ENCODE results near the gene NEUROD2.

DNA sequence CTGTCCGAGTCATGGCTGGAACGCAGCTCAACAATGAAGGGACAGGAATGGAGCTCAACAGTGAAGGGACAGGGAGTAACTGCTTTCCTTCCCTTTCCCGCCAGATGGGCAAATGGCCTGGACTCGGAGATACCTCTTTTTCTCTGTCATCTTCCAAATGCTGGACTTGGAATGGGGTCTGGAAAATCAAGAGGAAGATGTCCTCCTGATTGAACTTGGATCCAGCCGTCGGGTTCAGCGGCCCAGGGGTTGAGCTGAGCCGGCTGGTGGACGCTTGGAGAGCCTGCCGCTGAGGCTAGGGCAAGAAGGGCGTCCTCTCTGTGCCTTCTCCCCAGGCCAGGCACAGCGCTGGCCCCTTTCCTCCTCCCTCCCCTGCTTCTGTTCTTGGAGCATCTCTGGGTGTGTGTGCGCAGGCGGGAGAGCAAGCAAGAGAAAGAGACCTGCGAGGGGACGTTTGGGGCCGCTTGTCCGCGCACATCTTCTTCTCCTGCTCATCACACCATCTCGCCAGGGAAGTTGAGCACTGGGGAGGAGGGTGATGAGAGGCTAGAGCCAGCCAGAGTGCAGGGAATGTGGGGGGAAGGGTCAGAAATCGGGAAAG is 6.6 kb downstream of the NEUROD2 start:
- TF ChIP-seq, protein P1, sequence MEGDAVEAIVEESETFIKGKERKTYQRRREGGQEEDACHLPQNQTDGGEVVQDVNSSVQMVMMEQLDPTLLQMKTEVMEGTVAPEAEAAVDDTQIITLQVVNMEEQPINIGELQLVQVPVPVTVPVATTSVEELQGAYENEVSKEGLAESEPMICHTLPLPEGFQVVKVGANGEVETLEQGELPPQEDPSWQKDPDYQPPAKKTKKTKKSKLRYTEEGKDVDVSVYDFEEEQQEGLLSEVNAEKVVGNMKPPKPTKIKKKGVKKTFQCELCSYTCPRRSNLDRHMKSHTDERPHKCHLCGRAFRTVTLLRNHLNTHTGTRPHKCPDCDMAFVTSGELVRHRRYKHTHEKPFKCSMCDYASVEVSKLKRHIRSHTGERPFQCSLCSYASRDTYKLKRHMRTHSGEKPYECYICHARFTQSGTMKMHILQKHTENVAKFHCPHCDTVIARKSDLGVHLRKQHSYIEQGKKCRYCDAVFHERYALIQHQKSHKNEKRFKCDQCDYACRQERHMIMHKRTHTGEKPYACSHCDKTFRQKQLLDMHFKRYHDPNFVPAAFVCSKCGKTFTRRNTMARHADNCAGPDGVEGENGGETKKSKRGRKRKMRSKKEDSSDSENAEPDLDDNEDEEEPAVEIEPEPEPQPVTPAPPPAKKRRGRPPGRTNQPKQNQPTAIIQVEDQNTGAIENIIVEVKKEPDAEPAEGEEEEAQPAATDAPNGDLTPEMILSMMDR (conservative IDR thresholded peaks at IDR 0.05; ENCODE audit: low read depth in 2 of 2), result no peak
- TF ChIP-seq POLR2AphosphoS5 (IDR thresholded peaks at IDR 0.05; ENCODE audit: low read depth) (no peak), NANOG (IDR thresholded peaks at IDR 0.05; ENCODE audit: borderline replicate concordance) (no peak), EZH2 (IDR thresholded peaks at IDR 0.05; ENCODE audit: low read depth, unreplicated experiment) (peak; percentile 85), EZH2phosphoT487 (IDR thresholded peaks at IDR 0.05; ENCODE audit: unreplicated experiment) (no peak), CREB1 (CRISPR knock-in tag; IDR thresholded peaks at IDR 0.05; ENCODE audit: low read depth) (no peak), ZNF331 (CRISPR knock-in tag; IDR thresholded peaks at IDR 0.05; ENCODE audit: low read depth) (no peak), JUNB (IDR thresholded peaks at IDR 0.05; ENCODE audit: unreplicated experiment) (no peak), STAT1 (IDR thresholded peaks at IDR 0.05; ENCODE audit: unreplicated experiment) (no peak)
- TF ChIP-seq, protein P2, sequence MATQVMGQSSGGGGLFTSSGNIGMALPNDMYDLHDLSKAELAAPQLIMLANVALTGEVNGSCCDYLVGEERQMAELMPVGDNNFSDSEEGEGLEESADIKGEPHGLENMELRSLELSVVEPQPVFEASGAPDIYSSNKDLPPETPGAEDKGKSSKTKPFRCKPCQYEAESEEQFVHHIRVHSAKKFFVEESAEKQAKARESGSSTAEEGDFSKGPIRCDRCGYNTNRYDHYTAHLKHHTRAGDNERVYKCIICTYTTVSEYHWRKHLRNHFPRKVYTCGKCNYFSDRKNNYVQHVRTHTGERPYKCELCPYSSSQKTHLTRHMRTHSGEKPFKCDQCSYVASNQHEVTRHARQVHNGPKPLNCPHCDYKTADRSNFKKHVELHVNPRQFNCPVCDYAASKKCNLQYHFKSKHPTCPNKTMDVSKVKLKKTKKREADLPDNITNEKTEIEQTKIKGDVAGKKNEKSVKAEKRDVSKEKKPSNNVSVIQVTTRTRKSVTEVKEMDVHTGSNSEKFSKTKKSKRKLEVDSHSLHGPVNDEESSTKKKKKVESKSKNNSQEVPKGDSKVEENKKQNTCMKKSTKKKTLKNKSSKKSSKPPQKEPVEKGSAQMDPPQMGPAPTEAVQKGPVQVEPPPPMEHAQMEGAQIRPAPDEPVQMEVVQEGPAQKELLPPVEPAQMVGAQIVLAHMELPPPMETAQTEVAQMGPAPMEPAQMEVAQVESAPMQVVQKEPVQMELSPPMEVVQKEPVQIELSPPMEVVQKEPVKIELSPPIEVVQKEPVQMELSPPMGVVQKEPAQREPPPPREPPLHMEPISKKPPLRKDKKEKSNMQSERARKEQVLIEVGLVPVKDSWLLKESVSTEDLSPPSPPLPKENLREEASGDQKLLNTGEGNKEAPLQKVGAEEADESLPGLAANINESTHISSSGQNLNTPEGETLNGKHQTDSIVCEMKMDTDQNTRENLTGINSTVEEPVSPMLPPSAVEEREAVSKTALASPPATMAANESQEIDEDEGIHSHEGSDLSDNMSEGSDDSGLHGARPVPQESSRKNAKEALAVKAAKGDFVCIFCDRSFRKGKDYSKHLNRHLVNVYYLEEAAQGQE (IDR thresholded peaks at IDR 0.05; ENCODE audit: unreplicated experiment), result no peak
- TF ChIP-seq, protein P3, sequence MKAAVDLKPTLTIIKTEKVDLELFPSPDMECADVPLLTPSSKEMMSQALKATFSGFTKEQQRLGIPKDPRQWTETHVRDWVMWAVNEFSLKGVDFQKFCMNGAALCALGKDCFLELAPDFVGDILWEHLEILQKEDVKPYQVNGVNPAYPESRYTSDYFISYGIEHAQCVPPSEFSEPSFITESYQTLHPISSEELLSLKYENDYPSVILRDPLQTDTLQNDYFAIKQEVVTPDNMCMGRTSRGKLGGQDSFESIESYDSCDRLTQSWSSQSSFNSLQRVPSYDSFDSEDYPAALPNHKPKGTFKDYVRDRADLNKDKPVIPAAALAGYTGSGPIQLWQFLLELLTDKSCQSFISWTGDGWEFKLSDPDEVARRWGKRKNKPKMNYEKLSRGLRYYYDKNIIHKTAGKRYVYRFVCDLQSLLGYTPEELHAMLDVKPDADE (IDR thresholded peaks at IDR 0.05), result no peak
